NCI-H2227 treated with DMSO at 0.1 percent for 48 hours (cell line): ENCODE measurements around the gene CCL16.

ENCODE experiments used
- DNase-seq: peaks from one replicate; lab custom pipeline; 2025; lab: John Stamatoyannopoulos, UW

The CCL16 gene

DNA sequence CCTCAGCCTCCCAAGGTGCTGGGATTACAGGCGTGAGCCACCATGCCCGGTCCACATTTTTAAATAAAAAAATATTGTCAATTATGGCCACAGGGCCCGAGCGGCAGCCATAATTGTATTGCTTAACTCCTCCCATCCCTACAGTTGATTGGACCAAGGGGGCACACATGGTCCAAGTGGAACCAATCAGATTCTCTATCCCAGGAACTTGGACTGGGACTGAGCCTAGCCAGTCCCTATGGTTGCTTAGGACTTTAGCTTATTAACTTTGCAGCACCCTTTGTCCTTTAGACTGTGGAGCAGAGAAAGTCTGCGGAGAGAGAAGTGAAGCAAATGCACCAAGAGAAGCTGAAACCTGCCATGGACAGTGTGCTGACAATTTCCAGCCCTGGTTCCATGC, 45.2 kb downstream of the CCL16 start:
- no peak for DNase-seq

DNA sequence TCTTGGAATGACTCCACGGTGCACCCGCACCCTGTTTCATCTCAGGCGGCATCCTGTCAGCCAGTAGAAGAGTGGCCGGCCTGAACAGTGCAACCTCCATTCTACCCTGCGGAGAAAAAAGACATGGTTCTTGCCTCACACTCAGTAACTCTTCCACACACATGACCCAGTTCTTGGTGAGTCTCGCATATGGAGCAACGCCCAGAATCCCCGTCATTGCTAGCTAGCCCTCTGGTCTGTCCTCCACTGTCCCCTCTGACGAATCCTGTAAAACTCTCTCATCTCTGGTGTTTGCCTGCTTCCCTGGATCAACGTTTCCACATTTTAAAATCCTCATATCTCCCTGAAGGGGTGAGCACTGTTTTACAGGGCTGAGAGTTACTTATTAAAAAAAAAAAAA, 46.5 kb downstream of the CCL16 start:
- no peak for DNase-seq

DNA sequence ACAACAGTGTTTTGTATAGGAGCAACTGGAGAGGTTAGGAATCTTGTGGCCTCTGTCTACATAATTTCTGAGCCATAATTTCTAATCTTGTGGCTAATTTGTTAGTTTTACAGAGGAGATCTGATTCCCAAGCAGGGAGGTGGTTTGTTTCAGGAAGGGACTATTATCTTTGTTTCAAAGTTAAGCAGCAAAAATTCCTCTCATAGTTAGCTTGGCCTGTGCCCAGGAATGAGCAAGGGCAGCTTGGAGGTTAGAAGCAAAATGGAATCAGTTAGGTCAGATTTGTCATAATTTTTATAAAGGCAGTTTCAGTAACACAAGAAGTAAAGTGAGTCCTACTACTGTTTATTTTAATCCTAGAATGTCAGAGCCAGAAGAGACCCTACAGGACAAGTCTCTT, 48.7 kb downstream of the CCL16 start:
- no peak for DNase-seq

DNA sequence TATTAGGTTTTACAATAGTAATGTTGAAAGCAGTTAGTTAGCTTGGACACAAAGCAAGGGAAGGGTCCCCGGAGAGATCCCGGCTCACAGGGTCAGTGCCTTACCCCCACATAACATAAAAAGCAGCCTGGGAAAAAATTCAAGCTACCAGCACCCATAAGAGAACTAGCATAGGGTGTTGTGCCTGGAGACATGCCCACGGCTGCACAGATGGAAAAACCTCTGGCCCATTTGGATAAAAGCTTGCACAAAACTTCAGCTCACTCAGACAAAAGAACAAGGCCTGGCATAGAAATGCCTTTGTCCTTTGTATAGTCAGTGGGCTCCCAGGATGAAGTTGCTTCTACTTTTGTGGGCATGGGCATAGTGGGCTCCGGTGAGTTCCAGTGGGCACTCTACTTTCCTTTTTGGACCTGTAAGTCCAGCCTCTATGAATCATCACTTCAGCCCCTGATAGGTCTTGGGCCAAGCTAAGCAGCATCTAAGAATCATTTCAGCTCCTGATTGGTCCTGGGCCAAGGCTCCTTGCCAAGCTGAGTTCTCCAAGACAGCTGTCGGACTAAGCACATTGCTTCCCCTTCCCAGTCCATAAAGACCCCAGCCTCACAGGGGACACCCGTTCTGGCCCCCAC, 49.4 kb downstream of the CCL16 start:
- DNase-seq = no peak

DNA sequence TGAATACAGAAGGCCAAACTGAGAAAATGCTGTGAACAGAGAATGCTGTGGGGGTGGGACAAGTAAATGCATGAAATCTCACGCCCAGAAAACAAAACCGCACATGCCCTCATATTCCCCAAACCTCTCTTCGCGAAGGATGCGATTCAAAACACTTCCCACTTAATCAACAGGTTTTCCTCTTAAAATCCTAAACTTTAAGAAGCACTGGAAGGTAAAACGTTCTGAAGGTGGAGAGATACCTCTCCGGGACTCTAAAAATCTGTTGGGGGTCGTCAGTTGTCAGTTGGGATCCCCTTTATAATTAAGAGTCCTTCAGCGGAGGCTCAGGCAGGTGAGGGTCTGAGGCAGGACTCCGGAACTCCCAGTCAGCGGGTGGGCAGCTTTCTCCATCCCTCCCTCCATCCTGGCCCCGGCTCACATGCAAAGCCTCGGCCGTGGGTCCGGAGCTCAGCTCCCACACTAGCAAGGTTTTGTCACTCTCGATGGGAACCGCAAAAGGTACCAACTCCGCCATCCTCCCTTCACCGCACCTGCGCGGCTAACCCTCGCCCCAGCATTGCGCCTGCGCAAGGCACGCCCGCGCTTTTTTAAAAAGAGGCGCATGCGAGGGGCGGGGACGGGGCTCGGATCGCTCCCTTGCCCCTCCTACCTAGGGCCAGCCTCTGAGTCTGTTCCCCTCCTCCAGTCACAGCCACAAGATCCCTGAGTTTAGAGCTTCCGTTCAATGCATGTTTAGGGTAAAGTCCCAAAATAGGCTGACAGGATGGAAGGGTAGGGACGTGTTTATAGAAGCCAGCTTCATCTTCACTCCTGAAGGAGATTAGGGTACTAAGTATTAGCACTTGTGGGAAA, 50.9 kb downstream of the CCL16 start, which contains the start of gene RDM1:
TSS of gene RDM1 (minus strand) at position 563 of the 855 bp plus-strand sequence. CDS start at position 517, 46 bp downstream.
- DNase-seq = peak; percentile 70

DNA sequence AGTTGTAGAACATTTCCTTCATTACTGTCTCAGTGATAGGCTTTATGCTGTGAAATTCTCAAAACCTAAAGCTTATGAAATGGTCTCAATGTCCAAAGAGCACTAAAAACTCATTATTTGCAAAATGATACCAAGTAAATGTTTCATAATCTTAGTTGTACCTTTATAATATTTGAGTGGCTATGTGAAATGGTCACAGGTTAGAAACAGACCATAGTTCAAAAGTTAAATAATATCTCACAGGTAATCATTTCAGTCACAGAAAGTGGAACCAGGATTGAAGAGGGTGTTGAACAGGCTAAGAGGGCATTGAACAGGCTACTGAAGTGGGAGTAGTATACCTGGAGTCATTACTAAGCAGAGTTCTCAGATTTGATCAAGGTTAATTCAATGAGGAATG, 53.6 kb downstream of the CCL16 start:
- no peak for DNase-seq
